Bronchial epithelial cell (primary cell): ENCODE results near the gene DUSP1. TPM values are rescaled to one million over a fixed set of nuclear protein-coding genes. Genes with fewer than 3 reads are reported as not detected.

Source experiments
- DNase-seq: peaks from one replicate; pipeline ENCODE4 v3.0.0-alpha.2; 2010; ENCODE audit warnings: low read depth
- FAIRE-seq: peaks from 2 replicates; lab custom pipeline; 2011; peaks lifted over from hg19 to GRCh38; lab: Jason Lieb, UNC
- H3K27me3 ChIP-seq: 2 replicates; pipeline ENCODE4 v1.5.1; 2011; ENCODE audit warnings: low read length; ENCODE audit not compliant: control insufficient read depth, insufficient read depth
- H3K36me3 ChIP-seq: 2 replicates; pipeline ENCODE4 v1.5.1; 2011; ENCODE audit warnings: low read length; ENCODE audit not compliant: control insufficient read depth, insufficient read depth
- H3K4me3 ChIP-seq: 2 replicates; pipeline ENCODE4 v1.5.1; 2011; ENCODE audit warnings: mild to moderate bottlenecking, low read depth, low read length, control low read depth
- total RNA-seq: library from RNA; depleted of rRNA; stranded (reverse); fragments of >200 nt; gene quantifications from 2 replicates; pipeline ENCODE4 v1.2.1, GENCODE V29; 2014
- TF ChIP-seq, protein P1 (sequence below): IDR thresholded peaks from 2 replicates; pipeline ENCODE4 v1.5.1; 2011; ENCODE audit warnings: mild to moderate bottlenecking, moderate library complexity, low read length, control low read depth, inconsistent platforms; ENCODE audit not compliant: insufficient read depth, severe bottlenecking

DUSP1 gene
- total RNA-seq, 1 donor from 2014 or later: 114 TPM

DNA sequence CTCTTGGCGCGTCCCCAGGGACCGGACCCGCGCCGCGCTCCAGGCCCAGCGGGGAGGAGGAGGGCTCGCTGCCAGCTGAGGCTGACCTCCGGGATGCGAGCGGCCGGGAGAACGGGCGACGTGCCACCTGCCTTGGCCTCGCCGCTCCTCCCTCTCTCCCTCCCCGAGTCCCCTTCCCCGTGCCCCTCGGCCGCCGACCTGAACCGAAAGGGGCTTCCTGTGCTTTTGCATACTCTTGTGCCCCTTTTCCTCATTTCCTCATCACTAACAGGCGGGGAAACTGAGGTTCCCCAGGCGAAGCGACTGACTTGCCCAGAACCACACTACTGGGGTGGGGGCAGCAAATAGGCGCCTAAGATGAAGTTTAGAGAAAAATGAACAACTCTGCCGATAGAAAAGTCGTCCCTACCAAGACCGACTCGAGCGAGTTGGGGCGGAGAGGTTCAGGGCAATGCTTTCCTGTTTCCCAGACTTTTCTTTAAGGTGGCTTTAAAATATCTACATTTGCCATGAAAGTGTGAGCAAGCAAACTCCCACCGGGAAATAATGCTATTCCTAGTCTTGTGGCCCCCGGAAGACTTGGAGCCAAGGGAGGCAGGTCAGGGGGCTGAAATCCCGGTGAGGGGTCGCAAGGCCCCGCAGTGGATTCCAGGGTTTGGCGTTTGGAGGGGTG, 580 bp upstream of the DUSP1 start:
- FAIRE-seq (no peak), DNase-seq (peak; percentile 38)
- Histone ChIP-seq H3K27me3 (no peaks in the 10 kb centered on the region), H3K4me3 (peak overlapping the region; percentile 86), H3K36me3 (peaks cover 20% of the 10 kb centered on the region)
- TF ChIP-seq, protein P1, sequence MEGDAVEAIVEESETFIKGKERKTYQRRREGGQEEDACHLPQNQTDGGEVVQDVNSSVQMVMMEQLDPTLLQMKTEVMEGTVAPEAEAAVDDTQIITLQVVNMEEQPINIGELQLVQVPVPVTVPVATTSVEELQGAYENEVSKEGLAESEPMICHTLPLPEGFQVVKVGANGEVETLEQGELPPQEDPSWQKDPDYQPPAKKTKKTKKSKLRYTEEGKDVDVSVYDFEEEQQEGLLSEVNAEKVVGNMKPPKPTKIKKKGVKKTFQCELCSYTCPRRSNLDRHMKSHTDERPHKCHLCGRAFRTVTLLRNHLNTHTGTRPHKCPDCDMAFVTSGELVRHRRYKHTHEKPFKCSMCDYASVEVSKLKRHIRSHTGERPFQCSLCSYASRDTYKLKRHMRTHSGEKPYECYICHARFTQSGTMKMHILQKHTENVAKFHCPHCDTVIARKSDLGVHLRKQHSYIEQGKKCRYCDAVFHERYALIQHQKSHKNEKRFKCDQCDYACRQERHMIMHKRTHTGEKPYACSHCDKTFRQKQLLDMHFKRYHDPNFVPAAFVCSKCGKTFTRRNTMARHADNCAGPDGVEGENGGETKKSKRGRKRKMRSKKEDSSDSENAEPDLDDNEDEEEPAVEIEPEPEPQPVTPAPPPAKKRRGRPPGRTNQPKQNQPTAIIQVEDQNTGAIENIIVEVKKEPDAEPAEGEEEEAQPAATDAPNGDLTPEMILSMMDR: no peak

DNA sequence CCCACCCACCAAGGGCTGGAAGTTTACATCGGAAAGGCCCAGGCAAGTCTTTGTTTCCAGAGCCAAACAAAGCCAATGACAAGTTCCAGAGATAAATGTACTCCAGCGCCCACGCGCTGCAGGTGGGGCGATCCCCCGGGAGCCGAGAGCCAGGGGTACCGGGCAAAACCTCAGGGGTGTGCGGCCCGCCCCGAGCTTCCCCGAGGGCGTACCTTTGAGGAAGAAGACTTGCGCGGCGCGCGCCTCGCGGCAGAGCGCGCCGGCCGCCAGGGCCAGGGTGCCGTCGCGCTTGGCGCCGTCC, 671 bp downstream of the DUSP1 start:
- no peak for DNase-seq

DNA sequence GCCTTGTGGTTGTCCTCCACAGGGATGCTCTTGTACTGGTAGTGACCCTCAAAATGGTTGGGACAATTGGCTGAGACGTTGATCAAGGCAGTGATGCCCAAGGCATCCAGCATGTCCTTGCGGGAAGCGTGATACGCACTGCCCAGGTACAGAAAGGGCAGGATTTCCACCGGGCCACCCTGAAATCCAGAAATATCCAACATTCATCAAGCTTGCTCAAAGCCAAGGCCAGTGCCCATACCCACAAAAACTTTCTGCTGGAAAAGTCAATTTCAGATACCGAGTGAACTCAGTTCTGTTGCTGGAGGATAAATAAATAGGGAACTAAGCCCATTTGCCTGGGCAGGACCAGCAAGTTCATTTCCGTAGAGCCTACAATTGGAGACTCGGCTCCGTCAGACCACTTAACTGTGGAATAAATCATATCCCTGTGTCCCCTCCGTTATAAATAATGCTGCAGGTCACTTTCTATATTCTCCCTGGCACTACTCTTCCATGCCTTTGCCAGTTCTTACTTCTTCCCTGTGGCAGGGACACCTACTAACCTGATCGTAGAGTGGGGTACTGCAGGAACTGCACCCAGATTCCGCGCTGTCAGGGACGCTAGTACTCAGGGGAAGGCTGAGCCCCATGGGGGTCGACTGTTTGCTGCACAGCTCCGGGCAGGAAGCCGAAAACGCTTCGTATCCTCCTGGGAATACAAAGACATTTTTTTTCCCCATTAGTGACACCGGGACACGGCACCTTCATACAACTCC, 1.2 kb downstream of the DUSP1 start:
- Histone ChIP-seq H3K27me3 (no peaks in the 10 kb centered on the region), H3K4me3 (peak overlapping the region; percentile 86), H3K36me3 (peaks cover 20% of the 10 kb centered on the region)
- FAIRE-seq (no peak), DNase-seq (no peak)
- TF ChIP-seq, protein P1: no peak

More for the DNA sequence above, 671 bp downstream of the DUSP1 start:
- Histone ChIP-seq H3K4me3 (peak overlapping the region; percentile 86), H3K36me3 (peaks cover 20% of the 10 kb centered on the region), H3K27me3 (no peaks in the 10 kb centered on the region)
- TF ChIP-seq, protein P1: no peak
- FAIRE-seq: no peak

DNA sequence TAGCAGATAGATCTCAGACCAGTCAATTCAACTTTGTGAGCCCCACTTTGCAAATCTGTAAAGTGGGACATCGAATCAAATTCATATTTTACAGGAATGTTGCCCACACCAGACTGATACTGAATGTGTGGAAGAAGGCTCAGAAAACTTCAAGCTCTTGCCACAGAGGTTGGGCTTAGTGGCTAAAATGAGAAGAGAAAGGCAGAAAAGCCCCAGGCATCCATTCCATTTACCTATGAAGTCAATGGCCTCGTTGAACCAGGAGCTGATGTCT, 1.7 kb downstream of the DUSP1 start:
- TF ChIP-seq, protein P1: no peak
- DNase-seq (no peak), FAIRE-seq (no peak)
- Histone ChIP-seq H3K4me3 (peak overlapping the region; percentile 86), H3K27me3 (no peaks in the 10 kb centered on the region), H3K36me3 (peaks cover 20% of the 10 kb centered on the region)

DNA sequence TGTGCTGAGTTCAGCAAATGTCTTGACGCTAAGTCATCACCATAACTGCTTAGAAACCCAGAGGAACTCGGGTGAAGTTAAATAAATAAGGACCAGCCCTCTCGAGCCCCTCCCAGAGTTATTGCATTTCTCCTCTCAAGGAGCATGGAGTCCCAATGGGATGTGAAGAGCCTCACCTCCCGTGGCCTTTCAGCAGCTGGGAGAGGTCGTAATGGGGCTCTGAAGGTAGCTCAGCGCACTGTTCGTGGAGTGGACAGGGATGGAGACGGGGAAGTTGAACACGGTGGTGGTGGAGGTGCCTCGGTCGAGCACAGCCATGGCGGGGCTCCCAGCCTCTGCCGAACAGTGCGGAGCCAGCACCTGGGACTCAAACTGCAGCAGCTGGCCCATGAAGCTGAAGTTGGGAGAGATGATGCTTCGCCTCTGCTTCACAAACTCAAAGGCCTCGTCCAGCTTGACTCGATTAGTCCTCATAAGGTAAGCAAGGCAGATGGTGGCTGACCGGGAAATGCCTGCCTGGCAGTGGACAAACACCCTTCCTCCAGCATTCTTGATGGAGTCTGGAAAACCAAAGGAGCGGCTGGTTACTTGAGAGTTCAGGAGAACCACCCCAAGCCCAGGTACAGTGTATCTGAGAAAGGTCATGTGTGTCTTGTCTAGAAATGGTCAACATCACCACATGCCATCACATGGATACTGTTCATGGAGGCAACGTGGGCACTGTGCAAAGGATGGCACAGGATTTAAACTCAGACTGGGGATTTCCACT, 2.2 kb downstream of the DUSP1 start:
- peak; percentile 55 for DNase-seq
- TF ChIP-seq, protein P1: no peak
- no peak for FAIRE-seq
- Histone ChIP-seq H3K27me3 (no peaks in the 10 kb centered on the region), H3K36me3 (peaks cover 20% of the 10 kb centered on the region), H3K4me3 (peak overlapping the region; percentile 86)
